Stimulated activated effector memory CD8-positive, alpha-beta T cell treated with anti-CD3 and anti-CD28 coated beads, Interleukin-12 subunit alpha, Interleukin-12 subunit beta, amount 100 ng/mL, for 72 hours (primary cell): ENCODE data around the gene MIP.
A peak's percentile ranks its signal among the peaks of the same experiment; 100 is the strongest.
"Not testable (repeated sequence)": the region's sequence is repeated elsewhere in the genome, so short reads cannot be mapped to it uniquely, and the experiment has no call there.

Source experiments
- ATAC-seq: fragments of 150-1000 bp; cut with Tn5 transposase; 2 replicates; pipeline ENCODE4 v1.10.0; 2021
- DNase-seq, 2 donors: peaks; one replicate each; pipeline ENCODE4 v3.0.0; 2021 to 2022; ENCODE audit warnings: low spot score in 2 of 2
- H3K27ac Mint-ChIP-seq: one replicate; pipeline ENCODE4 v1.8.0; 2022; ENCODE audit warnings: mild to moderate bottlenecking, mixed read lengths
- H3K36me3 Mint-ChIP-seq: one replicate; pipeline ENCODE4 v1.8.0; 2022; ENCODE audit warnings: mild to moderate bottlenecking, mixed read lengths
- H3K4me1 Mint-ChIP-seq: one replicate; pipeline ENCODE4 v1.8.0; 2022; ENCODE audit warnings: mixed read lengths
- H3K4me3 Mint-ChIP-seq: one replicate; pipeline ENCODE4 v1.8.0; 2022; ENCODE audit warnings: mild to moderate bottlenecking, mixed read lengths
- H3K9me3 Mint-ChIP-seq: one replicate; pipeline ENCODE4 v1.8.0; 2022; ENCODE audit warnings: mixed read lengths

MIP gene

DNA sequence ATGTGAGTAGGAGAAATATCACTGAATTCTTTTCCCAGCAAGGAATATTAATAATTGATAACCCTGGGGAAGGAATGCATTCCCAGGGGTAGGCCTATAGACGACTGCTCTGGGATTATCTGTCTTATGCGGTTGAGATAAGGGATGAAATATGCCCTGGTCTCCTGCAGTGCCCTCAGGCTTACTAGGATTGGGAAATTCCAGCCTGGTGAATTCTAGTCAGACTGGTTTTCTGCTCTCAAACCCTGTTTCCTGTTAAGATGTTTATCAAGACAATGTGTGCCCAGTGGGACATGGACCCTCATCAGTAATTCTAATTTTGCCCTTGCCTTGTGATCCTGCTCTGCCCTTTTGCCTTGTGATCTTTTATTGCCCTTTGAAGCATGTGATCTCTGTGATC, 11.2 kb downstream of the MIP start:
- peaks cover 22% of the 10 kb centered on the region for H3K4me1 Mint-ChIP-seq
- not testable (repeated sequence) for H3K4me3 Mint-ChIP-seq, H3K27ac Mint-ChIP-seq, H3K9me3 Mint-ChIP-seq, H3K36me3 Mint-ChIP-seq, ATAC-seq, DNase-seq

DNA sequence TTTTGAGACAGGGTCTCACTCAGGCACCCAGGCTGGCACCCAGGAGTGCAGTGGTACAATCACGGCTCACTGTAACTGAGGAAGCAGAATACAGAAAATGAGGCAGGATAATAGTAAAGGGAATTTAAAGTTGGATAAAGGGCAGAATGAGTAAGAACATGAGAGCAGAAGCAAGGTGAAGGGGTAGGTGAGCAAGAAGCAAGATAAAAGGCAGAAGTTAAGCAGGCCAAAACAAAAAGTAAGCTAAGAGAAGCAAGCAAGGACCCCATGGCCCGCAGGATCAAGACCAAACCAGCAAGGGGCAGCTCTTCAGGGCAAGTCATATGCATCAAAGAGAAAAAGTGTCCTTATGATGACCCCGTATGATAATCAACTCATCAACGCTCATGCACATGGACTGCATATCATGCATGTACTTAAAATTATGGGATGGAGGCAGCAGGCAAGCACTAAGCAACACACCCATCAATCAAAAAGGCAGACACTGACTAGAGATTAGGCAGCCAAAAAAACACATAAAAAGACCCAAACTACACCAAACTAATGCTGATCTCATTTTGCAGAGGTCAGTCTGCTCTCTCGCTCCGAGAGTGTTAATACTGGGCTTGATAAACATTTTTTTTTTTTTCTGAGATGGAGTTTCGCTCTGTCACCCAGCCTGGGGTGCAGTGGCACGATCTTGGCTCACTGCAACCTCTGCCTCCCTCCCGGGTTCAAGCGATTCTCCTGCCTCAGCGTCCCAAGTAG, 16.9 kb downstream of the MIP start:
- ATAC-seq (no peak), DNase-seq (no peak)
- H3K36me3 Mint-ChIP-seq, result peaks cover 4% of the 10 kb centered on the region
- H3K4me1 Mint-ChIP-seq, result no peaks in the 10 kb centered on the region
- H3K9me3 Mint-ChIP-seq, result no peaks in the 10 kb centered on the region
- no peak overlapping the region for H3K4me3 Mint-ChIP-seq
- H3K27ac Mint-ChIP-seq, result no peak overlapping the region

- Mint-ChIP-seq H3K9me3 (no peaks in the 10 kb centered on the region), H3K4me3 (no peak overlapping the region), H3K36me3 (peaks cover 28% of the 10 kb centered on the region), H3K27ac (no peak overlapping the region), H3K4me1 (no peaks in the 10 kb centered on the region)
- DNase-seq (no peak), ATAC-seq (no peak)
Measured at GRCh38 chr12:56434828-56435227, 19.6 kb downstream of the MIP start.

DNA sequence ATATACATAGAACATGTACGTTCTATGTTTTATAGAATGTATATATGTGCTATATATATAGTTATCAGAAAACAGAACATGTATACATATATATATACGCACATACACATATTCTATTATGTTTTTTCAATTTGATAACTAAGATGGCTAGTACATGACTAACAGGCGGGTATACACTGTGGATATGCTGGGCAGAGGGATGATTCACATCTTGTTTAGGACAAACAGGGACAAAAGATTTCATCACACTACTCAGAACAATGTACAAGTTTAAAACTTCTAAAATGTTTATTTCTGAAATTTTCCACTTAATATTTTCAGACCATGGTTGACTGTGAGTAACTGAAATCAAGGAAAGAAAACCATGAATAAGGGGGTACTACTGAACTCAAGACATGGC, 22.6 kb downstream of the MIP start:
- Mint-ChIP-seq H3K36me3 (peaks cover 58% of the 10 kb centered on the region), H3K4me1 (no peaks in the 10 kb centered on the region), H3K9me3 (no peaks in the 10 kb centered on the region), H3K27ac (no peak overlapping the region), H3K4me3 (no peak overlapping the region)
- ATAC-seq (no peak), DNase-seq (no peak)

GRCh38 chr12:56431288-56431687, 23.2 kb downstream of the MIP start:
- Mint-ChIP-seq H3K27ac (no peak overlapping the region), H3K36me3 (peaks cover 58% of the 10 kb centered on the region), H3K9me3 (no peaks in the 10 kb centered on the region), H3K4me1 (no peaks in the 10 kb centered on the region), H3K4me3 (no peak overlapping the region)
- ATAC-seq (no peak), DNase-seq (no peak)

DNA sequence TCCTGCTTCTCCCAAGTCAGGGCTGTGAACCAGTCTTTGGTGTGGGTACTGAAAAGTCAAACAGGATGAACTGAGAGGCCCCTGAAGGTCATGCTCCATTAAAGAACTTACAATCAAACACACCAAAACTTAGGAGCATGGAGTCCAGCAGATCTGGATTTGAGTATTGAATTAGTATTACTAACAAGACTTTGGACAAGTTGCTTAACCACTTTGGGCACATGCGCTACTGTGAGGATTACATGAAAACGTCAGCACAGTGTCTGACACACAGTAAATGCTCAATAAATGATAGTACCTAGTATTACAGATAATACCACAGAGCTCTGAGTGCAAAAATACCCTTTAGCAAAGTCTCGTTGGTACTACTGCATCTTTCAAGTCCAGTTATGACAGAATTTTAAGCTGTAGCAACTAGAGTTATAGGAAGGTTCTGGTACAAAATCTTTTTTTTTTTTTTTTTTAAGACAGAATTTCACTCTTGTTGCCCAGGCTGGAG, 28.5 kb downstream of the MIP start:
- DNase-seq, result no peak
- Mint-ChIP-seq H3K9me3 (no peaks in the 10 kb centered on the region), H3K4me3 (no peak overlapping the region), H3K27ac (no peak overlapping the region), H3K36me3 (peaks cover 78% of the 10 kb centered on the region), H3K4me1 (no peaks in the 10 kb centered on the region)
- no peak for ATAC-seq

GRCh38 chr12:56425193-56425592, 29.3 kb downstream of the MIP start:
- Mint-ChIP-seq H3K4me1 (no peaks in the 10 kb centered on the region), H3K4me3 (no peak overlapping the region), H3K36me3 (peaks cover 78% of the 10 kb centered on the region), H3K9me3 (no peaks in the 10 kb centered on the region), H3K27ac (peak overlapping the region; percentile 71)
- no peak for ATAC-seq
- DNase-seq, result no peak

DNA sequence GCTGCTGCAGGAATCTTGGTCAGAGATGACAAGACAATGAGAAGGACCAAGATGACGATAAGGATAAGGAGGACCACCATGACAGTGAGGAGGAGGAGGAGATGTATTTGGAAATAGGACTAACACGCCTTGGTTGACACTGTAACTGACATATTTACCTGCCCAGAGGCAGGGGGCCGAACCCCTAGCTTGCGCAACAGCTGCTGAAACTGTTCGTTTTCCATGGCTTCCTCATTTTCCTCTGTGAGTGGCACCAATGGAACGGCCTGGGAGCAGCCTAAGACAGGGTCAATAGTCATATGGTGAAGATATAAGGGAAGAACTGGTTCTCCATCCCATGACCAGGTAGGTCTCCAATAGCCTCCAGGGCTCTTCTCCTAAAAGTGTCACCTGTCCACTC, 34.0 kb downstream of the MIP start:
- no peak overlapping the region for H3K4me3 Mint-ChIP-seq
- H3K27ac Mint-ChIP-seq, result no peak overlapping the region
- H3K36me3 Mint-ChIP-seq, result peaks cover 80% of the 10 kb centered on the region
- ATAC-seq (no peak), DNase-seq (no peak)
- no peaks in the 10 kb centered on the region for H3K4me1 Mint-ChIP-seq
- no peaks in the 10 kb centered on the region for H3K9me3 Mint-ChIP-seq

- ATAC-seq (no peak), DNase-seq (no peak)
- Mint-ChIP-seq H3K4me3 (no peak overlapping the region), H3K4me1 (no peaks in the 10 kb centered on the region), H3K9me3 (no peaks in the 10 kb centered on the region), H3K36me3 (peaks cover 62% of the 10 kb centered on the region), H3K27ac (no peak overlapping the region)
Measured at GRCh38 chr12:56417739-56418138, 36.7 kb downstream of the MIP start.

GRCh38 chr12:56414401-56414800, 40.1 kb downstream of the MIP start:
- Mint-ChIP-seq H3K4me1 (no peaks in the 10 kb centered on the region), H3K4me3 (no peak overlapping the region), H3K9me3 (no peaks in the 10 kb centered on the region), H3K36me3 (peaks cover 35% of the 10 kb centered on the region), H3K27ac (no peak overlapping the region)
- no peak for DNase-seq
- no peak for ATAC-seq

DNA sequence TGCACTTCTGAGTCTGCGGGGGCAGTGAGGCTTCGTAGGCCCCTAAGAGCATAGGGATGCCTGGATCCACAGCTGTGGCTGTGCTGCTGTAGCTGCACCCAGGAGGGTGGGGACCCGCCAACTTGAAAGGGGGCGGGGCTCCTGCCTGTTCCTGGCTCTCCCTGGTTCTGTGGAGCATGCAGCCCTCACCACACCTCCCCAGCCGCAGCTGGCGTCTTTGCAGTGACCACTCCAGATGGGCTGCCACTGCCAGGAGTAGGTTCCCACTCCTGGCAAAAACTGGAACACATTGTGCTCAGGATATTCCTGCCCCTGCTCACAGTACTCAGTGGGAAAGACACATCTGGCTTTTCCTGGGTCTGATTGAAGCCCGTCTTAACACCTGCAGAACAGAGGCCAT, 41.1 kb downstream of the MIP start:
- ATAC-seq, result no peak
- DNase-seq, result no peak
- peaks cover 29% of the 10 kb centered on the region for H3K36me3 Mint-ChIP-seq
- no peaks in the 10 kb centered on the region for H3K9me3 Mint-ChIP-seq
- no peaks in the 10 kb centered on the region for H3K4me1 Mint-ChIP-seq
- no peak overlapping the region for H3K27ac Mint-ChIP-seq
- H3K4me3 Mint-ChIP-seq, result no peak overlapping the region

DNA sequence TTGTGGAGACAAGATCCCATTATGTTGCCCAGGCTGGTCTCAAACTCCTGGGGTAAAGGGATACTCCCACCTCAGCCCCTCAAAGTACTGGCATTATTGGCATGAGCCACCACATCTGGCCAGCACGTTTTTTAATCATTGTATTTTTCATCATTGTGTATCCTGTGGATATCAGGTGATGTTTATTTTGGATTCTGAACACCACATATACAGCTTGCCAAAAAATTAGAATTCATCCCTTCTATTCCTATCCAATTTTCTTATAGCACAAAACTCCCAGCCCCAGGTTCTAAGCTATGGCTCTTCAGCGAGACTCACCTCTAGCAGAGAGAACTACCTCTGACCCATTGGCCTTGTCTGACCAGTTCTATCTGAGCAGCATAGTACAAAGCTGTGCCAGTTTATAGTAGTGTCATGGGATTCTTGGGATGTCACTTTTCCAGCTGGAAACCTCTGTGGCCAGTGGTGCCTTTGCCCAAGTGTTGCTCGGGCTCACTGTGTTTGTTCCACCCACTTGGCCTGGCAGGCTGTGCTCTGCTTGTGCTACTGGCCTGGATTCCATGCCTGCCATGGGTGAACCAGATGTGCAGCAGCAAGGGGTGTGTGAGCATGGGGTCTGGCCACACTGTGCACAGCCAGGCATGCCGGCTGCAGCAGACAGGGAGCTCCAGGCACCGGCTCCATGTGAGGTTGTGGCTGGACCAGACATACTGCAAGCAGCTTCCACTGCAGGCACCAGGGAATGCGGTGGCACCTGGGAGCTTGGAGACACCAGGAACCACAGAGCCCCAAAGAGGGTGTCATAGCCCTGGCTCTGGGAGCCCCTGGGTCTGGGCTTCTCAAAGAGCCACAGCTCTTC, 42.4 kb downstream of the MIP start:
- ATAC-seq (no peak), DNase-seq (no peak)
- Mint-ChIP-seq H3K27ac (no peak overlapping the region), H3K9me3 (no peaks in the 10 kb centered on the region), H3K4me1 (no peaks in the 10 kb centered on the region), H3K4me3 (no peak overlapping the region), H3K36me3 (peaks cover 21% of the 10 kb centered on the region)

- Mint-ChIP-seq H3K9me3 (no peaks in the 10 kb centered on the region), H3K4me1 (no peaks in the 10 kb centered on the region), H3K27ac (no peak overlapping the region), H3K36me3 (peaks cover 8% of the 10 kb centered on the region), H3K4me3 (no peak overlapping the region)
- ATAC-seq (no peak), DNase-seq (no peak)
Measured at GRCh38 chr12:56410768-56411167, 43.7 kb downstream of the MIP start.

- Mint-ChIP-seq H3K4me3 (no peak overlapping the region), H3K36me3 (no peaks in the 10 kb centered on the region), H3K9me3 (no peaks in the 10 kb centered on the region), H3K27ac (no peak overlapping the region), H3K4me1 (no peaks in the 10 kb centered on the region)
- ATAC-seq, result no peak
- no peak for DNase-seq
Measured at GRCh38 chr12:56408799-56409417, 45.5 kb downstream of the MIP start.

DNA sequence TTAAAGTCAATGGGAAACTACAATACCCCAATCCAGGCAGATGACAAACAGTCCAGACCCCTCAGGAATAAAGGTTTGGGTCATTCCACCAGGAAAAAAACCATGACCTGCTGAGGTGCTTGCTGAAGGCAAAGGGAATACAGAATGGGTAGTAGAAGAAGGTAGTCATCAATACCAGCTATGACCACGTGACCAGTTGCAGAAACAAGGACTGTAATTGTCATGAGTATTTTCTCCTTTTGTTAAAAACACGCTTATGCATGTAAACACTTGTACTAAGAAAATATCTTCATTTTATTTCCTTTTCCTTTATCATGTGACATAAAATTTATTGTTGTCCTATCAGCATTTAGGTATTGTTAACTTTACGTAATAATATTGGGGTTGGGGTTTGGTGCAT, 50.2 kb downstream of the MIP start:
- not testable (repeated sequence) for H3K4me1 Mint-ChIP-seq, H3K36me3 Mint-ChIP-seq, DNase-seq, H3K9me3 Mint-ChIP-seq, ATAC-seq, H3K27ac Mint-ChIP-seq, H3K4me3 Mint-ChIP-seq
